NCI-H128 (cell line): ENCODE measurements around the gene NFATC2.

Source experiments
- DNase-seq: peaks from one replicate; lab custom pipeline; 2025; ENCODE audit not compliant: unreplicated experiment; lab: John Stamatoyannopoulos, UW

Gene NFATC2

GRCh38 chr20:51418137-51418529 is 124.4 kb downstream of the NFATC2 start:
- no peak for DNase-seq

- DNase-seq = no peak
These were observed 125.0 kb downstream of the NFATC2 start for GRCh38 chr20:51417250-51418136.

- DNase-seq = no peak
These were observed 125.8 kb downstream of the NFATC2 start for GRCh38 chr20:51416532-51417249.

- no peak for DNase-seq
These were observed 128.7 kb downstream of the NFATC2 start for GRCh38 chr20:51413857-51414256.

GRCh38 chr20:51412951-51413481 is 129.5 kb downstream of the NFATC2 start:
- DNase-seq = no peak

- DNase-seq = no peak
These were observed 130.1 kb downstream of the NFATC2 start for GRCh38 chr20:51412333-51412871.

GRCh38 chr20:51411870-51412269 is 130.6 kb downstream of the NFATC2 start:
- DNase-seq = no peak

- DNase-seq = no peak
These were observed 131.8 kb downstream of the NFATC2 start for GRCh38 chr20:51410586-51411325.

- no peak for DNase-seq
These were observed 133.2 kb downstream of the NFATC2 start for GRCh38 chr20:51409192-51409880.

- no peak for DNase-seq
These were observed 138.0 kb downstream of the NFATC2 start for GRCh38 chr20:51404297-51405060.

- no peak for DNase-seq
These were observed 138.9 kb downstream of the NFATC2 start for GRCh38 chr20:51403466-51404220.

GRCh38 chr20:51402201-51402600 is 140.3 kb downstream of the NFATC2 start:
- DNase-seq = no peak

GRCh38 chr20:51401496-51401895 is 141.0 kb downstream of the NFATC2 start:
- no peak for DNase-seq

- no peak for DNase-seq
These were observed 142.2 kb downstream of the NFATC2 start for GRCh38 chr20:51400051-51400926.

GRCh38 chr20:51399006-51399890 is 143.3 kb downstream of the NFATC2 start:
- no peak for DNase-seq

GRCh38 chr20:51398552-51398951 is 144.0 kb downstream of the NFATC2 start:
- DNase-seq = no peak

- no peak for DNase-seq
These were observed 144.4 kb downstream of the NFATC2 start for GRCh38 chr20:51398083-51398482.
